Inflammatory macrophage treated with lipopolysaccharide for 1 hour (primary cell): Measurements from ENCODE around the gene SPTAN1.
A peak's percentile ranks its signal among the peaks of the same experiment; 100 is the strongest.
"Not testable (repeated sequence)": the region's sequence is repeated elsewhere in the genome, so short reads cannot be mapped to it uniquely, and the experiment has no call there.

Experiments used
- DNase-seq, 2 donors: peaks; one replicate each; pipeline ENCODE4 v3.0.0-alpha.2; 2020 to 2022

The SPTAN1 gene

GRCh38 chr9:128634111-128634510 is 81.7 kb downstream of the SPTAN1 start:
- DNase-seq: no peak

GRCh38 chr9:128634651-128635262 is 82.4 kb downstream of the SPTAN1 start:
- no peak for DNase-seq

- DNase-seq: peak; percentile 15 to 53
Measured at GRCh38 chr9:128635266-128636023, 83.1 kb downstream of the SPTAN1 start.

GRCh38 chr9:128636024-128636390 is 83.6 kb downstream of the SPTAN1 start:
- no peak for DNase-seq

- DNase-seq: no peak
Measured at GRCh38 chr9:128636556-128637530, 84.5 kb downstream of the SPTAN1 start.

- no peak for DNase-seq
Measured at GRCh38 chr9:128637656-128638055, 85.3 kb downstream of the SPTAN1 start.

- no peak for DNase-seq
Measured at GRCh38 chr9:128638580-128638979, 86.2 kb downstream of the SPTAN1 start.

GRCh38 chr9:128640603-128641002 is 88.2 kb downstream of the SPTAN1 start:
- DNase-seq: no peak

GRCh38 chr9:128642675-128643245 is 90.4 kb downstream of the SPTAN1 start:
- no peak for DNase-seq

GRCh38 chr9:128643519-128644300 is 91.3 kb downstream of the SPTAN1 start:
- DNase-seq: peak in 1 of 2 donors; percentile 37

GRCh38 chr9:128648206-128648605 is 95.8 kb downstream of the SPTAN1 start:
- DNase-seq: peak; percentile 42 to 73

- DNase-seq: no peak
Measured at GRCh38 chr9:128651798-128652197, 99.4 kb downstream of the SPTAN1 start.

- no peak for DNase-seq
Measured at GRCh38 chr9:128653908-128654307, 101.5 kb downstream of the SPTAN1 start.

GRCh38 chr9:128654481-128654880 is 102.1 kb downstream of the SPTAN1 start:
- DNase-seq: no peak

GRCh38 chr9:128656416-128657343 is 104.3 kb downstream of the SPTAN1 start, which contains the start of gene DYNC2I2:
Gene DYNC2I2 (minus strand): TSS chr9:128656847. CDS start chr9:128656726, 121 bp downstream.
- peak; percentile 88 to 97 for DNase-seq

- DNase-seq: no peak
Measured at GRCh38 chr9:128657344-128657704, 104.9 kb downstream of the SPTAN1 start.

GRCh38 chr9:128657796-128658195 is 105.4 kb downstream of the SPTAN1 start:
- no peak for DNase-seq

- not testable (repeated sequence) for DNase-seq
Measured at GRCh38 chr9:128666481-128666941, 114.1 kb downstream of the SPTAN1 start.

GRCh38 chr9:128669786-128670185 is 117.4 kb downstream of the SPTAN1 start:
- DNase-seq: no peak

- no peak for DNase-seq
Measured at GRCh38 chr9:128675382-128675781, 123.0 kb downstream of the SPTAN1 start.

GRCh38 chr9:128677794-128678193 is 125.4 kb downstream of the SPTAN1 start:
- DNase-seq: no peak
